K562 (cell line): ENCODE results near the gene UBXN2A. TPM values are rescaled to one million over a fixed set of nuclear protein-coding genes. Genes with fewer than 3 reads are reported as not detected.

Experiments used
- ATAC-seq: fragments of 200-7000 bp; cut with Tn5 transposase; 3 replicates; pipeline ENCODE4 v1.9.1; 2020; ENCODE audit warnings: moderate library complexity
- BruUV-seq: library from RNA; stranded (reverse); fragments of 400-500 nt; replicated peaks from 2 replicates; lab custom pipeline; 2021; lab: Mats Ljungman, UMichigan
- CTCF ChIA-PET: fragments of 300-600 bp; formaldehyde crosslinking; extraction: SDS; loops from one replicate; lab custom pipeline; 2021; ENCODE audit warnings: low intra/inter-chr PET ratio; lab: Yijun Ruan, JAX
- POLR2A ChIA-PET: fragments of 300-600, 350-650 bp; sonication (Branson Sonifier 250); formaldehyde crosslinking; extraction: SDS; loops from one replicate; lab custom pipeline; 2021; ENCODE audit warnings: antibody characterized with exemption, inconsistent platforms; lab: Yijun Ruan, JAX
- DNase-seq, 4 experiments: peaks; one replicate each; pipeline versions ENCODE4 v3.0.0 to v3.0.0-alpha.2; 2011 to 2018; ENCODE audit warnings: low spot score in 3 of 4, mixed read lengths in 3 of 4; ENCODE audit errors: extremely low read depth in 1 of 4
- FAIRE-seq: peaks from 2 replicates; lab custom pipeline; 2011; peaks lifted over from hg19 to GRCh38; lab: Jason Lieb, UNC
- H2AFZ ChIP-seq: 2 replicates; pipeline ENCODE4 v1.6.0; 2011; ENCODE audit warnings: low read depth, low read length, control low read depth, inconsistent platforms
- H3K27ac ChIP-seq: fragments of 200-600 bp; 3 replicates; pipeline ENCODE4 v1.8.0; 2011; ENCODE audit warnings: low read depth, mild to moderate bottlenecking, control low read depth, inconsistent platforms, low read length, moderate library complexity, mixed read lengths; ENCODE audit errors: extremely low read depth
- H3K27me3 ChIP-seq, 2 experiments: fragments of 300-600 bp in 1 of 2; 2 replicates in 1 of 2; 3 replicates in 1 of 2; pipeline versions ENCODE4 v1.6.0 to v1.8.0; 2011; ENCODE audit warnings: inconsistent platforms in 2 of 2, low read length in 2 of 2, mild to moderate bottlenecking in 1 of 2, mixed read lengths in 1 of 2, moderate library complexity in 1 of 2; ENCODE audit not compliant: control insufficient read depth in 2 of 2, insufficient read depth in 2 of 2
- H3K36me3 ChIP-seq: fragments of 300-600 bp; 3 replicates; pipeline ENCODE4 v1.8.0; 2011; ENCODE audit warnings: mild to moderate bottlenecking, low read length, inconsistent platforms; ENCODE audit not compliant: control insufficient read depth, insufficient read depth
- H3K4me1 ChIP-seq, 2 experiments: fragments of 200-600 bp in 1 of 2; replicated peaks in 1 of 2; 2 replicates in 1 of 2; 3 replicates in 1 of 2; pipeline versions ENCODE4 v1.5.1 to v1.8.0; 2011; ENCODE audit warnings: inconsistent platforms in 2 of 2, low read length in 2 of 2, mild to moderate bottlenecking in 1 of 2, mixed read lengths in 1 of 2, moderate library complexity in 1 of 2; ENCODE audit not compliant: control insufficient read depth in 2 of 2, insufficient read depth in 2 of 2
- H3K4me2 ChIP-seq: 2 replicates; pipeline ENCODE4 v1.6.1; 2011; ENCODE audit warnings: low read length, control low read depth, inconsistent platforms, mixed read lengths; ENCODE audit not compliant: insufficient read depth
- H3K4me3 ChIP-seq: fragments of 200-600 bp; sonication (generic), shearing (Covaris generic); 2 replicates; pipeline ENCODE4 v1.5.1; 2016; ENCODE audit warnings: control low read depth, inconsistent platforms
- H3K79me2 ChIP-seq: fragments of 200-600 bp; 3 replicates; pipeline ENCODE4 v1.8.0; 2011; ENCODE audit warnings: low read length, inconsistent platforms; ENCODE audit not compliant: control insufficient read depth, insufficient read depth
- H3K9ac ChIP-seq, 2 experiments: 2 replicates each; pipeline versions ENCODE4 v1.6.0 to v1.6.1; 2011; ENCODE audit warnings: low read depth in 2 of 2, low read length in 2 of 2, control low read depth in 1 of 2, inconsistent platforms in 1 of 2, mild to moderate bottlenecking in 1 of 2, mixed read lengths in 1 of 2; ENCODE audit not compliant: insufficient read depth in 1 of 2
- H3K9me1 ChIP-seq: one replicate; pipeline ENCODE4 v1.6.0; 2011; ENCODE audit warnings: inconsistent platforms, mild to moderate bottlenecking, low read length, moderate library complexity; ENCODE audit not compliant: control insufficient read depth, insufficient read depth
- H3K9me3 ChIP-seq: replicated peaks from 2 replicates; pipeline ENCODE4 v1.5.1; 2011; ENCODE audit warnings: low read depth, low read length, inconsistent platforms; ENCODE audit not compliant: control insufficient read depth, insufficient read depth
- H4K20me1 ChIP-seq: replicated peaks from 2 replicates; pipeline ENCODE4 v1.6.1; 2011; ENCODE audit warnings: low read length, inconsistent platforms, mixed read lengths; ENCODE audit not compliant: control insufficient read depth, insufficient read depth
- PPARD ChIP-seq: fragments of 250-450 bp; sonication (Bioruptor Pico); IDR thresholded peaks from 2 replicates; pipeline ENCODE4 v1.8.0; 2022; ENCODE audit warnings: inconsistent platforms, mild to moderate bottlenecking, moderate library complexity
- RBM39 ChIP-seq: fragments of 200-400 bp; formaldehyde crosslinking; optimal IDR thresholded peaks from 2 replicates; pipeline ENCODE3; 2018; ENCODE audit warnings: low read depth, low read length
- SNIP1 ChIP-seq: fragments of 450-650 bp; IDR thresholded peaks from 2 replicates; pipeline ENCODE4 v1.7.1; 2017; ENCODE audit warnings: low read depth, mild to moderate bottlenecking
- YY1 ChIP-seq, 3 experiments: IDR thresholded peaks; 2 replicates each; pipeline ENCODE4 v1.6.1; 2011; ENCODE audit warnings: low read length in 2 of 3, mild to moderate bottlenecking in 2 of 3, moderate library complexity in 2 of 3, borderline replicate concordance in 1 of 3, control low read depth in 1 of 3, low read depth in 1 of 3; ENCODE audit not compliant: insufficient read depth in 3 of 3, insufficient replicate concordance in 2 of 3, control insufficient read depth in 1 of 3, insufficient read length in 1 of 3; ENCODE audit errors: extremely low read depth in 1 of 3
- ZNF175 ChIP-seq: fragments of 200-800 bp; sonication (Bioruptor generic); IDR thresholded peaks from 2 replicates; pipeline ENCODE4 v1.6.1; 2016; ENCODE audit warnings: low read depth, mild to moderate bottlenecking, missing genetic modification characterization, missing compliant biosample characterization
- ZNF212 ChIP-seq: fragments of 450-650 bp; formaldehyde crosslinking; IDR thresholded peaks from 2 replicates; pipeline ENCODE4 v1.4.0; 2020; ENCODE audit warnings: mild to moderate bottlenecking
- ZNF384 ChIP-seq: IDR thresholded peaks from 2 replicates; pipeline ENCODE4 v1.6.1; 2012; ENCODE audit warnings: low read depth, low read length, improper control_type of control experiment
- WGBS: fragments of 100-300 bp; shearing (Covaris generic); methylation state at CpG from one replicate; pipeline ENCODE4 v1.1.6; 2016; ENCODE audit warnings: low coverage, mixed read lengths; ENCODE audit not compliant: insufficient coverage; ENCODE audit errors: missing lambda C conversion rate; 5-methylcytosine and 5-hydroxymethylcytosine counted together
- in situ Hi-C: fragments of 300-500 bp; cut with MboI; formaldehyde crosslinking; loops from 4 replicates; pipeline ENCODE4 v1.15.0; 2018; ENCODE audit warnings: inconsistent platforms, mixed read lengths
- intact Hi-C: fragments of 100-400 bp; cut with micrococcal nuclease; formaldehyde crosslinking; loops from 2 replicates; pipeline ENCODE4 v1.14.2; 2022
- polyA plus RNA-seq, 8 experiments: library from polyadenylated mRNA; depleted of rRNA in 4 of 8; stranded (reverse) in 5 of 8; unstranded in 3 of 8; fragments of >200 nt; fragmentation: Nextera tagmentation in 2 of 8; fragmentation: Illumina TruSeq in 1 of 8; extraction: Ambion mirVana in 2 of 8; extraction: Trizol in 1 of 8; gene quantifications; 2 replicates each; pipeline versions ENCODE4 v1.2.1 to v1.2.3, GENCODE V29; 2011 to 2014; ENCODE audit warnings: inconsistent platforms in 1 of 8, missing spikeins in 1 of 8
- total RNA-seq, 7 experiments: library from RNA; depleted of rRNA in 6 of 7; stranded (reverse); fragments of >200 nt in 6 of 7; fragmentation: Illumina TruSeq in 2 of 7; extraction: Trizol in 2 of 7; gene quantifications; 2 replicates each; pipeline versions ENCODE4 v1.2.1 to v1.2.3, GENCODE V29; 2011 to 2021; ENCODE audit warnings: low replicate concordance in 1 of 7

Gene UBXN2A
- total and polyA plus RNA-seq, 9 of the 15 experiments (the other 6 are each of a cell fraction or from before 2014, with no cell fraction given): 3.4 to 25.6 (median 16.0) TPM

- ChIA-PET POLR2A (interaction anchor here (0.7 kb wide), 1 partner anchor 23 kb away, joined by 4 read pairs; no protein-coding TSS in a partner anchor), CTCF (no interaction called here)
- BruUV-seq: no TSS peak
- H3K9me1 ChIP-seq: no peaks in the 10 kb centered on the region
- no peak for DNase-seq
- TF ChIP-seq ZNF175 (no peak), RBM39 (no peak), SNIP1 (no peak), ZNF384 (no peak), PPARD (no peak), ZNF212 (CRISPR knock-in tag) (no peak), YY1 (IDR thresholded peaks at IDR 0.05; ENCODE audit: borderline replicate concordance in 1 of 3, control insufficient read depth in 1 of 3, extremely low read depth in 1 of 3, insufficient read depth in 3 of 3, insufficient read length in 1 of 3, insufficient replicate concordance in 2 of 3, low read depth in 1 of 3, low read length in 2 of 3) (no peak)
- no peak overlapping the region for H3K9ac ChIP-seq
- peaks cover 23% of the 10 kb centered on the region for H3K36me3 ChIP-seq
- H2AFZ ChIP-seq: no peak overlapping the region
- in situ Hi-C loops (no loop called here), intact Hi-C loops (loop anchor here (10.0 kb wide), 1 partner anchor 193 kb away; no protein-coding TSS in a partner anchor)
- H3K4me1 ChIP-seq: peaks cover 17 to 41% of the 10 kb centered on the region in 2 experiments
- H3K4me2 ChIP-seq: no peak overlapping the region
- FAIRE-seq: no peak
- WGBS: 93% methylated on average over 6 of the region's 8 CpGs
- H3K79me2 ChIP-seq: peaks cover 13% of the 10 kb centered on the region
- H3K27ac ChIP-seq: no peak overlapping the region
- H3K4me3 ChIP-seq: no peak overlapping the region
- no peaks in the 10 kb centered on the region for H3K9me3 ChIP-seq
- ATAC-seq: no peak
- peaks cover 6% of the 10 kb centered on the region for H4K20me1 ChIP-seq
- H3K27me3 ChIP-seq: no peaks in the 10 kb centered on the region
These were observed 77.4 kb downstream of the UBXN2A start for GRCh38 chr2:24017711-24018110.
